T-cell (primary cell): ENCODE data around the gene BAIAP2. TPM values are rescaled to one million over a fixed set of nuclear protein-coding genes. Genes with fewer than 3 reads are reported as not detected.

ENCODE experiments used
- ATAC-seq, 4 experiments: fragments of 200-7000 bp in 3 of 4; fragments of 150-1000 bp in 1 of 4; cut with Tn5 transposase; replicated peaks in 1 of 4; 1 replicate in 3 of 4; 2 replicates in 1 of 4; pipeline ENCODE4 v1.10.0; 2021; ENCODE audit warnings: moderate library complexity in 3 of 4, mild to moderate bottlenecking in 2 of 4, moderate number of reproducible peaks in 1 of 4
- CTCF ChIA-PET, 2 donors: fragments of 300-600 bp; sonication (Branson Sonifier 250); formaldehyde crosslinking; loops; one replicate each; lab custom pipeline; 2022; ENCODE audit warnings: antibody characterized with exemption in 2 of 2; lab: Charles Lee
- POLR2A ChIA-PET, 2 donors: fragments of 300-600 bp; sonication (Branson Sonifier 250); formaldehyde crosslinking; loops; one replicate each; lab custom pipeline; 2022; ENCODE audit warnings: antibody characterized with exemption in 2 of 2; lab: Charles Lee
- DNase-seq, 35 experiments: peaks; one replicate each; pipeline versions ENCODE4 v3.0.0 to v3.0.0-alpha.2; 2013 to 2023
- H3K27ac ChIP-seq: one replicate; pipeline ENCODE4 v1.5.1; 2013; ENCODE audit warnings: low read length
- H3K27me3 ChIP-seq, 2 experiments: replicated peaks in 1 of 2; 1 replicate in 1 of 2; 2 replicates in 1 of 2; pipeline versions ENCODE4 v1.6.1 to v1.7.0; 2013; ENCODE audit warnings: low read length in 1 of 2, mixed read lengths in 1 of 2; ENCODE audit not compliant: control insufficient read depth in 2 of 2, insufficient read depth in 2 of 2; ENCODE audit errors: extremely low read depth in 1 of 2
- H3K36me3 ChIP-seq, 2 donors: 1 replicate in 1 of 2; 2 replicates in 1 of 2; pipeline versions ENCODE4 v1.6.1 to v1.7.0; 2013; ENCODE audit warnings: low read length in 1 of 2; ENCODE audit not compliant: control insufficient read depth in 2 of 2, insufficient read depth in 1 of 2; ENCODE audit errors: extremely low read depth in 1 of 2
- H3K4me1 ChIP-seq, 2 experiments: 1 replicate in 1 of 2; 2 replicates in 1 of 2; pipeline versions ENCODE4 v1.6.1 to v1.7.0; 2013; ENCODE audit warnings: low read length in 2 of 2, mixed read lengths in 1 of 2; ENCODE audit not compliant: insufficient read depth in 2 of 2, control insufficient read depth in 1 of 2; ENCODE audit errors: extremely low read depth in 1 of 2
- H3K4me3 ChIP-seq, 2 donors: 1 replicate in 1 of 2; 2 replicates in 1 of 2; pipeline versions ENCODE4 v1.5.1 to v1.7.0; 2013; ENCODE audit warnings: mild to moderate bottlenecking in 2 of 2, low read length in 1 of 2, moderate library complexity in 1 of 2; ENCODE audit not compliant: control insufficient read depth in 1 of 2; ENCODE audit errors: extremely low read depth in 1 of 2
- H3K9me3 ChIP-seq: 2 replicates; pipeline ENCODE4 v1.7.0; 2013
- H3K27ac Mint-ChIP-seq, 2 donors: one replicate each; pipeline ENCODE4 v1.8.0; 2020 to 2021; ENCODE audit warnings: mild to moderate bottlenecking in 2 of 2, mixed read lengths in 2 of 2
- H3K27me3 Mint-ChIP-seq, 2 donors: one replicate each; pipeline ENCODE4 v1.8.0; 2021 to 2022; ENCODE audit warnings: mixed read lengths in 2 of 2
- H3K36me3 Mint-ChIP-seq: one replicate; pipeline ENCODE4 v1.8.0; 2021; ENCODE audit warnings: mixed read lengths
- H3K4me1 Mint-ChIP-seq, 3 donors: one replicate each; pipeline ENCODE4 v1.8.0; 2020 to 2022; ENCODE audit warnings: mixed read lengths in 3 of 3, mild to moderate bottlenecking in 1 of 3
- H3K4me3 Mint-ChIP-seq, 3 donors: one replicate each; pipeline ENCODE4 v1.8.0; 2020 to 2022; ENCODE audit warnings: mild to moderate bottlenecking in 3 of 3, mixed read lengths in 3 of 3, moderate library complexity in 3 of 3
- H3K9me3 Mint-ChIP-seq, 3 donors: one replicate each; pipeline ENCODE4 v1.8.0; 2020 to 2022; ENCODE audit warnings: mixed read lengths in 3 of 3
- whole genome bisulfite sequencing: methylation state at CpG from one replicate; pipeline ENCODE4 v1.1.5; 2013; ENCODE audit warnings: missing lambda C conversion rate; ENCODE audit not compliant: insufficient coverage; 5-methylcytosine and 5-hydroxymethylcytosine counted together
- total RNA-seq, 35 experiments: library from RNA in 6 of 35; stranded (reverse) in 6 of 35; fragments of 120-200 nt in 1 of 35; gene quantifications; one replicate each; pipeline versions ENCODE4 v1.2.1 to v1.2.4 and lab custom pipeline; 2013 to 2026

Gene BAIAP2
- total RNA-seq, 5 donors from 2014 or later (not counting 1 experiment from before 2014, with no cell fraction given): 6.3 to 12.0 (median 10.1) TPM

GRCh38 chr17:81160747-81161453 is 125.9 kb downstream of the BAIAP2 start:
- Mint-ChIP-seq H3K36me3 (no peaks in the 10 kb centered on the region), H3K27me3 (peaks cover 10 to 17% of the 10 kb centered on the region in 2 donors), H3K9me3 (no peaks in the 10 kb centered on the region), H3K4me1 (peaks cover 0 to 20% (median 0%) of the 10 kb centered on the region in 3 donors), H3K27ac (no peak overlapping the region), H3K4me3 (peak overlapping the region in 1 of 3 donors; percentile 20)
- H3K36me3 ChIP-seq: no peaks in the 10 kb centered on the region
- H3K4me1 ChIP-seq: peaks cover 0 to 18% of the 10 kb centered on the region in 2 experiments
- H3K27ac ChIP-seq: no peak overlapping the region
- no peaks in the 10 kb centered on the region for H3K9me3 ChIP-seq
- H3K4me3 ChIP-seq: no peak overlapping the region
- ChIA-PET CTCF (no interaction called here), POLR2A (no interaction called here)
- H3K27me3 ChIP-seq: peaks cover 0 to 74% of the 10 kb centered on the region in 2 experiments
- DNase-seq (no peak), ATAC-seq (peak in 1 of 4 experiments; percentile 23)
- 69% methylated on average over 30 of the region's 32 CpGs for WGBS

DNA sequence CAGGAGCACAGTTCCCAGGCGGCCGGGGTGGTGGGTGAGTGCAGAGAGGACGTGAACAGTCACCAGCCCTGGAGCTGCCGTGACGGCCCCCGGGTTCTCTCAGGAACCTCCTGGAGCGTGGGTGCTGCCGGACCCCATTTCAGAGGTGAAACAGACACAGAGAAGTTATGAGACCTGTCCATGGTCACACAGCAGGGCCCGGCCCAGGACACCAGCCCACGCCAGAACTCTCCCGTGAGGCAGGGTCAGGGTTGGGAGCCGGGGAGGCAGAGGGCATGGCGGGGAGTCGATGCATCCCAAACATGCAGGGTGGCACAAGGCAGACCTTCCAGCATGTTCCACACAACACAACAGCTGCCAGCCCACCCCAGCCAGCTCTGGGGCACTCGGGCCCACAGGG is 126.6 kb downstream of the BAIAP2 start:
- Mint-ChIP-seq H3K36me3 (no peaks in the 10 kb centered on the region), H3K27ac (no peak overlapping the region), H3K27me3 (peaks cover 10 to 17% of the 10 kb centered on the region in 2 donors), H3K4me3 (peak overlapping the region in 1 of 3 donors; percentile 20), H3K4me1 (peaks cover 0 to 20% (median 0%) of the 10 kb centered on the region in 3 donors), H3K9me3 (no peaks in the 10 kb centered on the region)
- H3K9me3 ChIP-seq: no peaks in the 10 kb centered on the region
- ATAC-seq: no peak
- peaks cover 0 to 20% of the 10 kb centered on the region in 2 experiments for H3K4me1 ChIP-seq
- WGBS: 90% methylated on average over 13 of the region's 15 CpGs
- no peak for DNase-seq
- POLR2A ChIA-PET: no interaction called here
- H3K36me3 ChIP-seq: no peaks in the 10 kb centered on the region
- no peak overlapping the region for H3K4me3 ChIP-seq
- H3K27me3 ChIP-seq: peaks cover 0 to 76% of the 10 kb centered on the region in 2 experiments
- no peak overlapping the region for H3K27ac ChIP-seq
- CTCF ChIA-PET: no interaction called here

GRCh38 chr17:81161972-81162371 is 127.0 kb downstream of the BAIAP2 start:
- peaks cover 0 to 80% of the 10 kb centered on the region in 2 experiments for H3K27me3 ChIP-seq
- H3K27ac Mint-ChIP-seq: no peak overlapping the region
- ChIA-PET CTCF (no interaction called here), POLR2A (no interaction called here)
- ATAC-seq (no peak), DNase-seq (no peak)
- no peak overlapping the region for H3K4me3 ChIP-seq
- H3K4me1 ChIP-seq: peaks cover 0 to 23% of the 10 kb centered on the region in 2 experiments
- H3K9me3 ChIP-seq: no peaks in the 10 kb centered on the region
- H3K4me3 Mint-ChIP-seq: no peak overlapping the region
- no peak overlapping the region for H3K27ac ChIP-seq
- peaks cover 0 to 20% (median 0%) of the 10 kb centered on the region in 3 donors for H3K4me1 Mint-ChIP-seq
- no peaks in the 10 kb centered on the region for H3K36me3 Mint-ChIP-seq
- H3K36me3 ChIP-seq: no peaks in the 10 kb centered on the region
- WGBS: 76% methylated on average over 5 of the region's 16 CpGs
- no peaks in the 10 kb centered on the region for H3K9me3 Mint-ChIP-seq
- peaks cover 10 to 20% of the 10 kb centered on the region in 2 donors for H3K27me3 Mint-ChIP-seq

- Mint-ChIP-seq H3K27me3 (peaks cover 14 to 25% of the 10 kb centered on the region in 2 donors), H3K9me3 (no peaks in the 10 kb centered on the region), H3K4me1 (peaks cover 0 to 24% (median 1%) of the 10 kb centered on the region in 3 donors), H3K36me3 (no peaks in the 10 kb centered on the region), H3K4me3 (no peak overlapping the region), H3K27ac (no peak overlapping the region)
- Histone ChIP-seq H3K9me3 (no peaks in the 10 kb centered on the region), H3K27me3 (peaks cover 0 to 83% of the 10 kb centered on the region in 2 experiments), H3K4me1 (peaks cover 0 to 23% of the 10 kb centered on the region in 2 experiments), H3K36me3 (no peaks in the 10 kb centered on the region), H3K27ac (no peak overlapping the region), H3K4me3 (no peak overlapping the region)
- ChIA-PET POLR2A (no interaction called here), CTCF (no interaction called here)
- 72% methylated on average over 9 of the region's 11 CpGs for WGBS
- no peak for ATAC-seq
- no peak for DNase-seq
Observed at GRCh38 chr17:81162491-81162890, 127.5 kb downstream of the BAIAP2 start.

DNA sequence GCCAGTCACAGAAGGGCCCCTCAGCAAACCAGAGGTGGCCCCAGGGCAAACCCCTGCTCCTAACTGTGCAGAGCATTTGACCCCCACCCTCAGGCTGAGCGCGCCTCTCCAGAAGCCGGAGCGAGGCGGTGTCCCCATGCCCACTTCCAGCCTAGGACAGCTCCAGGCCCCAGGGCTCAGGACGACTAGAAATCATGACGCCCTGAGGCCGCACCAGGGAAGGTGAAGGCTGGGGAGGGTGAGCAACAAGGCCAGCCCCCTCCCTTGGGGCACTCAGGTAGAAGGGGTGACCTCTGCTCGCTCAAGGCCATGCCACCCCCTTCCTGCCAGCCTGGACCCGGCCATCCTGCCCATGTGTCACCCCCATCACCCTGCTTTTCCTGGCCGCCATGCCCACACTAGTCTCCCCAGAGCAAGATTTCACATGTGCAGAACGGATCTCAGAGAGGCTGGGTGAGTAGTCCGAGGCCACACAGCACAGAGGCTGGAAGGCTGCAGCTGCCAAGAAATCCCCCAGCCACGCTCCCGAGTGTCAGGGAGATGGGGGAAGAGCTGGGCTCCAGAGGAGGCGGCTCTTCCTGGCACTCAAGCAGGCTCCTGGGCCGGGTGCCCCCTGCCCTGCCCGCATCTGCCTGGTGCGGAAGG is 128.2 kb downstream of the BAIAP2 start:
- H3K9me3 ChIP-seq: no peaks in the 10 kb centered on the region
- H3K27me3 Mint-ChIP-seq: peaks cover 14 to 27% of the 10 kb centered on the region in 2 donors
- H3K4me1 Mint-ChIP-seq: peaks cover 0 to 24% (median 1%) of the 10 kb centered on the region in 3 donors
- POLR2A ChIA-PET: no interaction called here
- H3K27me3 ChIP-seq: peaks cover 0 to 84% of the 10 kb centered on the region in 2 experiments
- no peak for DNase-seq
- H3K27ac Mint-ChIP-seq: no peak overlapping the region
- no peak for ATAC-seq
- peaks cover 0 to 23% of the 10 kb centered on the region in 2 experiments for H3K4me1 ChIP-seq
- H3K4me3 ChIP-seq: no peak overlapping the region
- no peak overlapping the region for H3K27ac ChIP-seq
- H3K4me3 Mint-ChIP-seq: no peak overlapping the region
- CTCF ChIA-PET: no interaction called here
- H3K36me3 ChIP-seq: no peaks in the 10 kb centered on the region
- WGBS: 67% methylated on average over 6 of the region's 19 CpGs
- H3K9me3 Mint-ChIP-seq: no peaks in the 10 kb centered on the region
- H3K36me3 Mint-ChIP-seq: no peaks in the 10 kb centered on the region

- POLR2A ChIA-PET: no interaction called here
- ATAC-seq: no peak
- Histone ChIP-seq H3K27me3 (peaks cover 0 to 84% of the 10 kb centered on the region in 2 experiments), H3K27ac (no peak overlapping the region), H3K4me1 (peaks cover 0 to 23% of the 10 kb centered on the region in 2 experiments), H3K9me3 (no peaks in the 10 kb centered on the region), H3K4me3 (no peak overlapping the region), H3K36me3 (no peaks in the 10 kb centered on the region)
- DNase-seq: no peak
- Mint-ChIP-seq H3K27me3 (peaks cover 14 to 27% of the 10 kb centered on the region in 2 donors), H3K4me1 (peaks cover 0 to 24% (median 1%) of the 10 kb centered on the region in 3 donors), H3K36me3 (no peaks in the 10 kb centered on the region), H3K4me3 (peak overlapping the region in 2 of 3 donors; percentile 41 to 58), H3K9me3 (no peaks in the 10 kb centered on the region), H3K27ac (peak overlapping the region in 1 of 2 donors; percentile 49)
- 81% methylated on average over 15 of the region's 15 CpGs for WGBS
- CTCF ChIA-PET: no interaction called here
Observed at GRCh38 chr17:81163703-81164370, 128.9 kb downstream of the BAIAP2 start.
